ENCODE results near the gene MAPK6. TPM values are rescaled to one million over a fixed set of nuclear protein-coding genes. Genes with fewer than 3 reads are reported as not detected.

The MAPK6 gene
- total and polyA plus RNA-seq, 8 donors, result 2.3 to 159 (median 14.5) TPM

GRCh38 chr15:52012210-52012609, 6.8 kb upstream of the MAPK6 start:
- intact Hi-C loops (cut with DNase I; ENCODE audit: low total_unique reads), result no loop called here
- 57 to 68% (median 61%) methylated on average over 2 of the region's 2 CpGs for WGBS, 5 donors

GRCh38 chr15:52013151-52013791, 5.7 kb upstream of the MAPK6 start:
- no peak for TF ChIP-seq CTCF (IDR thresholded peaks at IDR 0.05)
- no peak for TF ChIP-seq POLR2AphosphoS5 (IDR thresholded peaks at IDR 0.05)
- no peak for TF ChIP-seq EP300 (IDR thresholded peaks at IDR 0.05)
- no peak for TF ChIP-seq POLR2A (IDR thresholded peaks at IDR 0.05)
- Histone ChIP-seq H3K9me3 (no peaks in the 10 kb centered on the region), H3K4me1 (peaks cover 10 to 35% (median 28%) of the 10 kb centered on the region in 4 donors), H3K36me3 (no peaks in the 10 kb centered on the region), H3K27ac (no peak overlapping the region), H3K4me3 (no peak overlapping the region), H3K27me3 (no peaks in the 10 kb centered on the region)
- no peak for DNase-seq
- intact Hi-C loops (cut with DNase I; ENCODE audit: low total_unique reads), result no loop called here
- 82 to 89% (median 85%) methylated on average over 3 of the region's 3 CpGs for WGBS, 5 donors

More at GRCh38 chr15:52012210-52012609, 6.8 kb upstream of the MAPK6 start:
- H3K4me3 ChIP-seq, result no peak overlapping the region
- no peaks in the 10 kb centered on the region for H3K9me3 ChIP-seq
- H3K27me3 ChIP-seq, result no peaks in the 10 kb centered on the region
- no peak for DNase-seq
- H3K4me1 ChIP-seq, result peaks cover 13 to 36% (median 28%) of the 10 kb centered on the region in 4 donors
- H3K36me3 ChIP-seq, result no peaks in the 10 kb centered on the region
- H3K27ac ChIP-seq, result peak overlapping the region in 1 of 5 donors; percentile 16
- TF ChIP-seq EP300 (IDR thresholded peaks at IDR 0.05) (no peak), CTCF (IDR thresholded peaks at IDR 0.05) (no peak), POLR2A (IDR thresholded peaks at IDR 0.05) (no peak)

GRCh38 chr15:52014616-52015015, 4.4 kb upstream of the MAPK6 start:
- intact Hi-C loops (cut with DNase I; ENCODE audit: low total_unique reads), result no loop called here
- TF ChIP-seq CTCF (IDR thresholded peaks at IDR 0.05) (no peak), POLR2AphosphoS5 (IDR thresholded peaks at IDR 0.05) (no peak), EP300 (IDR thresholded peaks at IDR 0.05) (no peak), POLR2A (IDR thresholded peaks at IDR 0.05) (no peak)

GRCh38 chr15:52016316-52016715, 2.7 kb upstream of the MAPK6 start:
- Histone ChIP-seq H3K36me3 (no peaks in the 10 kb centered on the region), H3K4me1 (peaks cover 14 to 30% (median 24%) of the 10 kb centered on the region in 4 donors), H3K27ac (no peak overlapping the region), H3K9me3 (no peaks in the 10 kb centered on the region), H3K27me3 (no peaks in the 10 kb centered on the region), H3K4me3 (no peak overlapping the region)
- intact Hi-C loops (cut with DNase I; ENCODE audit: low total_unique reads), result no loop called here
- DNase-seq, result no peak
- TF ChIP-seq EP300 (IDR thresholded peaks at IDR 0.05) (no peak), CTCF (IDR thresholded peaks at IDR 0.05) (no peak), POLR2A (IDR thresholded peaks at IDR 0.05) (no peak), POLR2AphosphoS5 (IDR thresholded peaks at IDR 0.05) (no peak)
- WGBS, 5 donors, result 93 to 100% (median 99%) methylated on average over 2 of the region's 2 CpGs

More at GRCh38 chr15:52014616-52015015, 4.4 kb upstream of the MAPK6 start:
- no peak for DNase-seq
- Histone ChIP-seq H3K27ac (no peak overlapping the region), H3K36me3 (no peaks in the 10 kb centered on the region), H3K27me3 (no peaks in the 10 kb centered on the region), H3K4me1 (peaks cover 15 to 31% (median 22%) of the 10 kb centered on the region in 4 donors), H3K4me3 (no peak overlapping the region), H3K9me3 (no peaks in the 10 kb centered on the region)
- WGBS, 5 donors, result 86 to 100% (median 98%) methylated on average over 1 of the region's 1 CpG
